Endodermal cell (in vitro differentiated cells): ENCODE data around the gene HOGA1. TPM values are rescaled to one million over a fixed set of nuclear protein-coding genes. Genes with fewer than 3 reads are reported as not detected.

Source experiments
- DNase-seq: peaks from one replicate; pipeline ENCODE4 v3.0.0-alpha.2; 2017
- H3K27ac ChIP-seq: 2 replicates; pipeline ENCODE4 v1.5.1; 2013; ENCODE audit warnings: mild to moderate bottlenecking, low read depth, low read length, moderate library complexity
- H3K27me3 ChIP-seq: 2 replicates; pipeline ENCODE4 v1.6.1; 2013; ENCODE audit warnings: mild to moderate bottlenecking, low read length, moderate library complexity; ENCODE audit not compliant: insufficient read depth, control insufficient read depth, poor library complexity, severe bottlenecking
- H3K36me3 ChIP-seq: 2 replicates; pipeline ENCODE4 v1.7.0; 2013; ENCODE audit warnings: mild to moderate bottlenecking, low read length, moderate library complexity; ENCODE audit not compliant: control insufficient read depth, insufficient read depth
- H3K4me1 ChIP-seq: one replicate; pipeline ENCODE4 v1.7.0; 2013; ENCODE audit warnings: low read length; ENCODE audit not compliant: control insufficient read depth, insufficient read depth
- H3K4me3 ChIP-seq: 2 replicates; pipeline ENCODE4 v1.5.1; 2013; ENCODE audit warnings: mild to moderate bottlenecking, low read length, moderate library complexity
- H3K9ac ChIP-seq: 2 replicates; pipeline ENCODE4 v1.6.1; 2013; ENCODE audit warnings: mild to moderate bottlenecking, low read length, moderate library complexity; ENCODE audit not compliant: poor library complexity, severe bottlenecking; ENCODE audit errors: extremely low read depth
- H3K9me3 ChIP-seq: 2 replicates; pipeline ENCODE4 v1.6.1; 2013; ENCODE audit warnings: mild to moderate bottlenecking, low read length, moderate library complexity; ENCODE audit not compliant: control insufficient read depth
- H3K27ac Mint-ChIP-seq: 2 replicates; pipeline ENCODE4 v1.8.0; 2020; ENCODE audit warnings: mixed read lengths
- H3K27me3 Mint-ChIP-seq: 2 replicates; pipeline ENCODE4 v1.8.0; 2021; ENCODE audit warnings: mild to moderate bottlenecking, mixed read lengths; ENCODE audit not compliant: insufficient read depth
- H3K36me3 Mint-ChIP-seq: 2 replicates; pipeline ENCODE4 v1.8.0; 2020; ENCODE audit warnings: low read depth, mixed read lengths
- H3K4me1 Mint-ChIP-seq: 2 replicates; pipeline ENCODE4 v1.8.0; 2020; ENCODE audit warnings: mixed read lengths
- H3K4me3 Mint-ChIP-seq: 2 replicates; pipeline ENCODE4 v1.8.0; 2020; ENCODE audit warnings: mild to moderate bottlenecking, moderate library complexity, mixed read lengths
- H3K9me3 Mint-ChIP-seq: 2 replicates; pipeline ENCODE4 v1.8.0; 2020; ENCODE audit warnings: mild to moderate bottlenecking, mixed read lengths
- WGBS, 2 experiments: methylation state at CpG; one replicate each; pipeline versions ENCODE4 v1.1.5 to v1.1.7; 2013; ENCODE audit warnings: missing lambda C conversion rate in 2 of 2, mixed read lengths in 1 of 2; ENCODE audit not compliant: insufficient coverage in 1 of 2, insufficient read length in 1 of 2; 5-methylcytosine and 5-hydroxymethylcytosine counted together
- total RNA-seq, 2 donors: library from RNA; stranded (reverse); fragmentation: NEBNext Ultra II Directional in 1 of 2; extraction: Animal tissue kit (Norgen Biotek cat#: 25700) in 1 of 2; gene quantifications; 2 replicates in 1 of 2; 3 replicates in 1 of 2; pipeline ENCODE4 v1.2.1, GENCODE V29; 2021
- TF ChIP-seq, protein P1 (sequence below): fragments of 200-600 bp; sonication (generic); conservative IDR thresholded peaks from 2 replicates; pipeline ENCODE4 v1.5.0; 2021; ENCODE audit warnings: antibody characterized with exemption, mild to moderate bottlenecking

Gene HOGA1
- total RNA-seq, 2 donors from 2014 or later, result 0.15 to 1.7 TPM

- no peaks in the 10 kb centered on the region for H3K27me3 Mint-ChIP-seq
- H3K9ac ChIP-seq, result no peak overlapping the region
- H3K4me3 ChIP-seq, result no peak overlapping the region
- H3K4me1 Mint-ChIP-seq, result peaks cover 10% of the 10 kb centered on the region
- DNase-seq, result no peak
- no peaks in the 10 kb centered on the region for H3K4me1 ChIP-seq
- H3K4me3 Mint-ChIP-seq, result no peak overlapping the region
- H3K27ac ChIP-seq, result no peak overlapping the region
- H3K9me3 Mint-ChIP-seq, result no peaks in the 10 kb centered on the region
- TF ChIP-seq, protein P1, sequence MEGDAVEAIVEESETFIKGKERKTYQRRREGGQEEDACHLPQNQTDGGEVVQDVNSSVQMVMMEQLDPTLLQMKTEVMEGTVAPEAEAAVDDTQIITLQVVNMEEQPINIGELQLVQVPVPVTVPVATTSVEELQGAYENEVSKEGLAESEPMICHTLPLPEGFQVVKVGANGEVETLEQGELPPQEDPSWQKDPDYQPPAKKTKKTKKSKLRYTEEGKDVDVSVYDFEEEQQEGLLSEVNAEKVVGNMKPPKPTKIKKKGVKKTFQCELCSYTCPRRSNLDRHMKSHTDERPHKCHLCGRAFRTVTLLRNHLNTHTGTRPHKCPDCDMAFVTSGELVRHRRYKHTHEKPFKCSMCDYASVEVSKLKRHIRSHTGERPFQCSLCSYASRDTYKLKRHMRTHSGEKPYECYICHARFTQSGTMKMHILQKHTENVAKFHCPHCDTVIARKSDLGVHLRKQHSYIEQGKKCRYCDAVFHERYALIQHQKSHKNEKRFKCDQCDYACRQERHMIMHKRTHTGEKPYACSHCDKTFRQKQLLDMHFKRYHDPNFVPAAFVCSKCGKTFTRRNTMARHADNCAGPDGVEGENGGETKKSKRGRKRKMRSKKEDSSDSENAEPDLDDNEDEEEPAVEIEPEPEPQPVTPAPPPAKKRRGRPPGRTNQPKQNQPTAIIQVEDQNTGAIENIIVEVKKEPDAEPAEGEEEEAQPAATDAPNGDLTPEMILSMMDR, result no peak
- H3K27ac Mint-ChIP-seq, result peak overlapping the region; percentile 24
- no peaks in the 10 kb centered on the region for H3K36me3 Mint-ChIP-seq
- no peaks in the 10 kb centered on the region for H3K36me3 ChIP-seq
- H3K9me3 ChIP-seq, result no peaks in the 10 kb centered on the region
- WGBS, 2 experiments, result 83 to 93% methylated on average over 3 to 4 of the region's 4 CpGs
- no peaks in the 10 kb centered on the region for H3K27me3 ChIP-seq
Observed at GRCh38 chr10:97538411-97538810, 45.8 kb upstream of the HOGA1 start.

- Histone ChIP-seq H3K4me1 (no peaks in the 10 kb centered on the region), H3K27ac (no peak overlapping the region), H3K9ac (no peak overlapping the region), H3K27me3 (no peaks in the 10 kb centered on the region), H3K9me3 (no peaks in the 10 kb centered on the region), H3K4me3 (no peak overlapping the region), H3K36me3 (no peaks in the 10 kb centered on the region)
- Mint-ChIP-seq H3K4me3 (no peak overlapping the region), H3K9me3 (no peaks in the 10 kb centered on the region), H3K27me3 (no peaks in the 10 kb centered on the region), H3K27ac (peak overlapping the region; percentile 24), H3K36me3 (no peaks in the 10 kb centered on the region), H3K4me1 (peaks cover 10% of the 10 kb centered on the region)
- peak; percentile 45 for DNase-seq
- whole genome bisulfite sequencing, 2 experiments, result 95 to 100% methylated on average over 1 to 4 of the region's 4 CpGs
- TF ChIP-seq, protein P1, result no peak
Observed at GRCh38 chr10:97538839-97539238, 45.4 kb upstream of the HOGA1 start.

GRCh38 chr10:97539523-97540200, 44.5 kb upstream of the HOGA1 start:
- peak; percentile 84 for DNase-seq
- Histone ChIP-seq H3K4me1 (no peaks in the 10 kb centered on the region), H3K9ac (no peak overlapping the region), H3K36me3 (no peaks in the 10 kb centered on the region), H3K27ac (no peak overlapping the region), H3K9me3 (no peaks in the 10 kb centered on the region), H3K4me3 (no peak overlapping the region), H3K27me3 (no peaks in the 10 kb centered on the region)
- Mint-ChIP-seq H3K27me3 (no peaks in the 10 kb centered on the region), H3K4me1 (peaks cover 9% of the 10 kb centered on the region), H3K4me3 (no peak overlapping the region), H3K36me3 (no peaks in the 10 kb centered on the region), H3K9me3 (no peaks in the 10 kb centered on the region), H3K27ac (peak overlapping the region; percentile 68)
- 74% methylated on average over 6 of the region's 6 CpGs; no CpG with 5 or more reads in 1 of the 2 experiments for WGBS, 2 experiments
- TF ChIP-seq, protein P1, result peak; percentile 59
